ENCODE measurements around the gene FOXI2.

FOXI2 gene

DNA sequence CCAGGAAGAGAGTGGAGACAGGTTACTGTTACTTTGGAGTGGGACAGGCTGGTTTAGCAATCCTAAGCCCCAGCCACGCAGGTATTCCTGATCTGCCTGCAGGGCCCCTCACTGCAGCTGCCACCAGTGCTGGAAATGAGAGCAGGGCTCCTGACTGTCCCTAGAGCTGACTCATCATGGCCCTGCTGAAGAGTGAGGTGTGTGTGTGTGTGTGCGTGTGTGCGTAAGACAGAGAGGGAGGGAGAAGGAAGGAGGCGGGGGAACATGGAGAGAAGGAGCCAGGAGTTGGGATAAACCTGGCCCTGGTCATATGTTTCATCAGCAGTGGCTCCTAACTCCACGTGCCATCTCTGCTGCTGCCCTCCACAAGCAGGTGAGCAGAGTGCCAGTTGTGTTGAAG lies 3.6 kb downstream of the FOXI2 start:
- WGBS (ENCODE audit: insufficient coverage) = 100% methylated on average over 4 of the region's 5 CpGs
- Histone ChIP-seq H3K36me3 (ENCODE audit: control insufficient read depth in 4 of 4, insufficient read depth in 4 of 4, low read length in 3 of 4) (no peaks in the 10 kb centered on the region), H3K4me3 (ENCODE audit: control insufficient read depth in 1 of 7, extremely low read depth in 1 of 7, insufficient read depth in 4 of 7, low read depth in 2 of 7, low read length in 6 of 7) (no peak overlapping the region), H3K9me3 (ENCODE audit: control extremely low read depth in 1 of 5, control insufficient read depth in 4 of 5, insufficient read depth in 2 of 5, low read depth in 1 of 5, low read length in 4 of 5) (no peaks in the 10 kb centered on the region), H3K4me1 (ENCODE audit: control extremely low read depth in 1 of 4, control insufficient read depth in 4 of 4, insufficient read depth in 4 of 4, low read length in 3 of 4) (peaks cover 0 to 26% (median 16%) of the 10 kb centered on the region in 4 experiments), H3K27me3 (replicated peaks in 2 of 5; ENCODE audit: control insufficient read depth in 4 of 5, insufficient read depth in 5 of 5, low read length in 4 of 5) (peaks cover 0 to 35% (median 18%) of the 10 kb centered on the region in 5 experiments), H3K27ac (ENCODE audit: insufficient read depth in 1 of 2, low read depth in 1 of 2, low read length in 2 of 2, poor library complexity in 1 of 2, severe bottlenecking in 2 of 2) (no peak overlapping the region)
- POLR2A ChIA-PET = no interaction called here
- CTCF ChIA-PET = no interaction called here
- peak in 2 of 3 donors; percentile 16 to 25 for DNase-seq

DNA sequence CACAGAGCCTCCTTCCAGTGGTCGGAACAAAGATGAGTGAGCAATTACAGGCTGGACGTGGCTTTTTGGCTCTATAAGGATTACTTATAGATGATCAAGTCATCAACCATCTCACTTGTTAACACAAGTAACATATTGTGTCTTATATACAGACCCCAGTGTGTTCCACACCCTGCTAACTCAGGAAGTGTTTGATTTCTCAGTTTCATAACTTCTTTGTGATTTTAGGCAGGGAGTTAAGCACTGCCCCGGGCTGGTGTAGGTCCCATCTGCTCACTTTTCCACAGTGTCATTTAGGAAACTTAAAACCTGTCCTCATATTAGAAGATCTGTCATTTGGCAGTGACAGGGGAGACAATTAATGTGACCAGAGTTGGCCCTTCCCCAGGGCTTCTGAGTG lies 6.2 kb downstream of the FOXI2 start:
- H3K36me3 ChIP-seq (ENCODE audit: control insufficient read depth in 4 of 4, insufficient read depth in 4 of 4, low read length in 3 of 4) = no peaks in the 10 kb centered on the region
- no peaks in the 10 kb centered on the region for H3K9me3 ChIP-seq (ENCODE audit: control extremely low read depth in 1 of 5, control insufficient read depth in 4 of 5, insufficient read depth in 2 of 5, low read depth in 1 of 5, low read length in 4 of 5)
- peaks cover 0 to 13% (median 6%) of the 10 kb centered on the region in 5 experiments for H3K27me3 ChIP-seq (replicated peaks in 2 of 5; ENCODE audit: control insufficient read depth in 4 of 5, insufficient read depth in 5 of 5, low read length in 4 of 5)
- ChIA-PET POLR2A (no interaction called here), CTCF (no interaction called here)
- WGBS (ENCODE audit: insufficient coverage) = no CpG with 5 or more reads among the region's 3 CpGs
- H3K4me3 ChIP-seq (ENCODE audit: control insufficient read depth in 1 of 7, extremely low read depth in 1 of 7, insufficient read depth in 4 of 7, low read depth in 2 of 7, low read length in 6 of 7) = no peak overlapping the region
- H3K27ac ChIP-seq (ENCODE audit: insufficient read depth in 1 of 2, low read depth in 1 of 2, low read length in 2 of 2, poor library complexity in 1 of 2, severe bottlenecking in 2 of 2) = no peak overlapping the region
- peaks cover 0 to 1% (median under 1%) of the 10 kb centered on the region in 4 experiments for H3K4me1 ChIP-seq (ENCODE audit: control extremely low read depth in 1 of 4, control insufficient read depth in 4 of 4, insufficient read depth in 4 of 4, low read length in 3 of 4)
- no peak for DNase-seq

DNA sequence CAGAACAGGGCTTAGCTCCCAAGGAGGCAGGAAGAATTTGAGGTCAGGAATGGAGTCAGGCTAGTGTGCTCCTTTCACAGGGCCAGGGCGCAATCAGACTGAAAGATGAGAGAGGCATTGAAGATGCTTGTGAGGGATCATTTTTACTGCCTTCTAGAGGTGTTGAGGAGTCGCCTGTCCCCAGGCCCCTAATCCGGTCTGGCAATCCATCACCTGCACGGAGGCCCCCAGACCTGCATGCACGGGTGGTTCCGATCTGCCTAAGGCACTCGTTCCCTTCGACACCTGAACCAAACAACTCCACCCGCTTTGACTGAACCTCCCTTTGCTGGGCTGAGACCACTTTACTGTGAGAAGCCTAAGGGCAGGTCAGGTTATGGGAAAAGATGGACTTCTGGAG lies 8.0 kb downstream of the FOXI2 start:
- ChIA-PET CTCF (no interaction called here), POLR2A (no interaction called here)
- peaks cover 0 to 2% (median 1%) of the 10 kb centered on the region in 5 experiments for H3K9me3 ChIP-seq (ENCODE audit: control extremely low read depth in 1 of 5, control insufficient read depth in 4 of 5, insufficient read depth in 2 of 5, low read depth in 1 of 5, low read length in 4 of 5)
- no peak overlapping the region for H3K27ac ChIP-seq (ENCODE audit: insufficient read depth in 1 of 2, low read depth in 1 of 2, low read length in 2 of 2, poor library complexity in 1 of 2, severe bottlenecking in 2 of 2)
- no peaks in the 10 kb centered on the region for H3K4me1 ChIP-seq (ENCODE audit: control extremely low read depth in 1 of 4, control insufficient read depth in 4 of 4, insufficient read depth in 4 of 4, low read length in 3 of 4)
- H3K36me3 ChIP-seq (ENCODE audit: control insufficient read depth in 4 of 4, insufficient read depth in 4 of 4, low read length in 3 of 4) = no peaks in the 10 kb centered on the region
- 93% methylated on average over 9 of the region's 9 CpGs for WGBS (ENCODE audit: insufficient coverage)
- DNase-seq = no peak
- peaks cover 0 to 12% (median 0%) of the 10 kb centered on the region in 5 experiments for H3K27me3 ChIP-seq (replicated peaks in 2 of 5; ENCODE audit: control insufficient read depth in 4 of 5, insufficient read depth in 5 of 5, low read length in 4 of 5)
- no peak overlapping the region for H3K4me3 ChIP-seq (ENCODE audit: control insufficient read depth in 1 of 7, extremely low read depth in 1 of 7, insufficient read depth in 4 of 7, low read depth in 2 of 7, low read length in 6 of 7)

DNA sequence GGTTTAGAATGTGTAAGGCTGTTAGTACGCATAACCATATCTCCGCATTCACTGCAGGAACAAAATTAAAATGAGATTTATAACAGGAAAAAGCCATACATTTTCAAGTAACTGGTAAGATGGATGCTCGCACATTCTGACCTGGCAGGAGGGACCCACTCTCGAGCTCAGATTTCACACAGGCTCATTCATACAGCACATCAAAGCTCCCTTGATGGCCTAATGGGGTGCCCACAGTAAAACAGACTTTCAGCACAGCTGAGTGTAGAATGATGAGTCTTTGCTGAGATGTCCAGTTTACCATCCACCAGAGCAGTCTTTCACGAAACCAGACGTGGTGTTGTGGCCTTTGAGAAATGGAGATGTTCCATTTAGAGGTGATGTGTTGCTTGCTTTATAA lies 8.9 kb downstream of the FOXI2 start:
- H3K27ac ChIP-seq (ENCODE audit: insufficient read depth in 1 of 2, low read depth in 1 of 2, low read length in 2 of 2, poor library complexity in 1 of 2, severe bottlenecking in 2 of 2) = no peak overlapping the region
- CTCF ChIA-PET = no interaction called here
- no peak overlapping the region for H3K4me3 ChIP-seq (ENCODE audit: control insufficient read depth in 1 of 7, extremely low read depth in 1 of 7, insufficient read depth in 4 of 7, low read depth in 2 of 7, low read length in 6 of 7)
- POLR2A ChIA-PET = no interaction called here
- H3K4me1 ChIP-seq (ENCODE audit: control extremely low read depth in 1 of 4, control insufficient read depth in 4 of 4, insufficient read depth in 4 of 4, low read length in 3 of 4) = no peaks in the 10 kb centered on the region
- no peaks in the 10 kb centered on the region for H3K36me3 ChIP-seq (ENCODE audit: control insufficient read depth in 4 of 4, insufficient read depth in 4 of 4, low read length in 3 of 4)
- 100% methylated on average over 2 of the region's 6 CpGs for WGBS (ENCODE audit: insufficient coverage)
- DNase-seq = no peak
- peaks cover 0 to 2% (median 1%) of the 10 kb centered on the region in 5 experiments for H3K9me3 ChIP-seq (ENCODE audit: control extremely low read depth in 1 of 5, control insufficient read depth in 4 of 5, insufficient read depth in 2 of 5, low read depth in 1 of 5, low read length in 4 of 5)
- peaks cover 0 to 9% (median 0%) of the 10 kb centered on the region in 5 experiments for H3K27me3 ChIP-seq (replicated peaks in 2 of 5; ENCODE audit: control insufficient read depth in 4 of 5, insufficient read depth in 5 of 5, low read length in 4 of 5)

DNA sequence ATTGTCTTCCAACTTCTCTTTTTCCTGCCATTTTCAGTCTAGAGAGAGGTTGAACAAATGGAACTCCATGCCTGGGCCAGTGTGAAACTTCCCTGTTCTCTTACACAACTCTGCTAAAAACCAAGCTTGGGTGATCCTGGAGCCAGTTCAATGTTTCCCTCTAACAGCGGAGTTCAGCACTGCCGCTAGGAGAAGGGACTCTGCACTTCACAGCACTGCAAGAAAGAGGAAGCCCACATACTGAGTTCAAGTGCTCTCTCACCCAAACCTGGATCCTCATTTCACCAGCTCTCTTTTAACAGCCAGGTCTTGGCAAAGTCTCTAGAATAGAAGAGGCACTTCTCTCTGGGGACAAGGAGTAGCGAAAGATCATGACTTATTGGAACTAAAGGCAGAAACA lies 18.8 kb downstream of the FOXI2 start:
- Histone ChIP-seq H3K4me3 (ENCODE audit: control insufficient read depth in 1 of 7, extremely low read depth in 1 of 7, insufficient read depth in 4 of 7, low read depth in 2 of 7, low read length in 6 of 7) (no peak overlapping the region), H3K4me1 (ENCODE audit: control extremely low read depth in 1 of 4, control insufficient read depth in 4 of 4, insufficient read depth in 4 of 4, low read length in 3 of 4) (peaks cover 0 to 4% (median 0%) of the 10 kb centered on the region in 4 experiments), H3K36me3 (ENCODE audit: control insufficient read depth in 4 of 4, insufficient read depth in 4 of 4, low read length in 3 of 4) (no peaks in the 10 kb centered on the region), H3K9me3 (ENCODE audit: control extremely low read depth in 1 of 5, control insufficient read depth in 4 of 5, insufficient read depth in 2 of 5, low read depth in 1 of 5, low read length in 4 of 5) (no peaks in the 10 kb centered on the region), H3K27ac (ENCODE audit: insufficient read depth in 1 of 2, low read depth in 1 of 2, low read length in 2 of 2, poor library complexity in 1 of 2, severe bottlenecking in 2 of 2) (no peak overlapping the region), H3K27me3 (replicated peaks in 2 of 5; ENCODE audit: control insufficient read depth in 4 of 5, insufficient read depth in 5 of 5, low read length in 4 of 5) (peaks cover 0 to 5% (median 0%) of the 10 kb centered on the region in 5 experiments)
- CTCF ChIA-PET = interaction anchor here (2.8 kb wide), 1 partner anchor 58 kb away, joined by 17 read pairs; no protein-coding TSS in a partner anchor
- WGBS (ENCODE audit: insufficient coverage) = 6% methylated on average over 2 of the region's 3 CpGs
- POLR2A ChIA-PET = no interaction called here
- peak; percentile 31 to 57 (median 54) for DNase-seq

DNA sequence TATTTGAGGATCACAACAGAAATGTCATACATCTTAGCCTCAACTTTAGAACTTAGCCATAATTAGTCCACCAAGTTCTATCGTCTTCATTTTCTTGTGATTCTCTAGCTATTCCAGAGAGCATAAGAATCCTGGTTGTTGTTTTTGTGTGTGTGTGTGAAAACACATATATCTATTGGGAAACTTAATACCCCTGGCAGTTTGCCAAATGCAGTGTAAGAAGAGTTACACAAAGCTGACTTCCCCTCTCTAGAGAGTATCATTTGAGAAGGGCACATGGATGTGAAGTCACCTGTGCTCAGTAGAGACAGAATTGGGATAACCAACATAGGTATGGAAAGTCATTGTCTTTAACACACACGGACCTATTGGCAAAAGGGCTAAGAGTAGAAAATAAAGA lies 19.3 kb downstream of the FOXI2 start:
- Histone ChIP-seq H3K36me3 (ENCODE audit: control insufficient read depth in 4 of 4, insufficient read depth in 4 of 4, low read length in 3 of 4) (no peaks in the 10 kb centered on the region), H3K4me3 (ENCODE audit: control insufficient read depth in 1 of 7, extremely low read depth in 1 of 7, insufficient read depth in 4 of 7, low read depth in 2 of 7, low read length in 6 of 7) (no peak overlapping the region), H3K27me3 (replicated peaks in 2 of 5; ENCODE audit: control insufficient read depth in 4 of 5, insufficient read depth in 5 of 5, low read length in 4 of 5) (peaks cover 0 to 5% (median 0%) of the 10 kb centered on the region in 5 experiments), H3K9me3 (ENCODE audit: control extremely low read depth in 1 of 5, control insufficient read depth in 4 of 5, insufficient read depth in 2 of 5, low read depth in 1 of 5, low read length in 4 of 5) (no peaks in the 10 kb centered on the region), H3K27ac (ENCODE audit: insufficient read depth in 1 of 2, low read depth in 1 of 2, low read length in 2 of 2, poor library complexity in 1 of 2, severe bottlenecking in 2 of 2) (no peak overlapping the region), H3K4me1 (ENCODE audit: control extremely low read depth in 1 of 4, control insufficient read depth in 4 of 4, insufficient read depth in 4 of 4, low read length in 3 of 4) (peaks cover 0 to 4% (median 0%) of the 10 kb centered on the region in 4 experiments)
- no peak for DNase-seq
- ChIA-PET POLR2A (no interaction called here), CTCF (interaction anchor here (2.8 kb wide), 1 partner anchor 57 kb away, joined by 17 read pairs; no protein-coding TSS in a partner anchor)
- no CpG with 5 or more reads among the region's 2 CpGs for WGBS (ENCODE audit: insufficient coverage)

DNA sequence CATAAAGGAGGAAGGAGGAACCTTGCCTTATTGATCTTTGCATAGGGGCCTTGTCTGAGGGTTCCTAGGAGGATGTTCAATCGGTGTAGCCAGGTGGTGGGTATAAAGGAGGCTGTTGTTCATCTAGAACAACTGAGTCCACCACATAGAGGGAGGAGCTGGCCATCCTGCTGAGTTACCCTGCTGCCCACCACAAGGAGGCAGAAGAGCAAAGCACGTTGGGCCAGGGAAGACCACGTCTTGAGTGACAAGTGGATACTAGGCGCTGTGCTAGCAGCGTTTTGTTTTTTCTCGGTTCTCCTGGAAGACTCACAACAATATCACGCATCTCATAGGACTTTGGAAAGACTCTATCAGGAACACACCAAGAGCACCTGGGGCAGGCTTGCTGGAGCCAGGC lies 20.0 kb downstream of the FOXI2 start:
- no peak overlapping the region for H3K4me3 ChIP-seq (ENCODE audit: control insufficient read depth in 1 of 7, extremely low read depth in 1 of 7, insufficient read depth in 4 of 7, low read depth in 2 of 7, low read length in 6 of 7)
- no peak overlapping the region for H3K27ac ChIP-seq (ENCODE audit: insufficient read depth in 1 of 2, low read depth in 1 of 2, low read length in 2 of 2, poor library complexity in 1 of 2, severe bottlenecking in 2 of 2)
- H3K9me3 ChIP-seq (ENCODE audit: control extremely low read depth in 1 of 5, control insufficient read depth in 4 of 5, insufficient read depth in 2 of 5, low read depth in 1 of 5, low read length in 4 of 5) = peaks cover 0 to 3% (median 1%) of the 10 kb centered on the region in 5 experiments
- 92% methylated on average over 6 of the region's 7 CpGs for WGBS (ENCODE audit: insufficient coverage)
- peaks cover 0 to 5% (median 0%) of the 10 kb centered on the region in 5 experiments for H3K27me3 ChIP-seq (replicated peaks in 2 of 5; ENCODE audit: control insufficient read depth in 4 of 5, insufficient read depth in 5 of 5, low read length in 4 of 5)
- DNase-seq = no peak
- POLR2A ChIA-PET = no interaction called here
- H3K36me3 ChIP-seq (ENCODE audit: control insufficient read depth in 4 of 4, insufficient read depth in 4 of 4, low read length in 3 of 4) = no peaks in the 10 kb centered on the region
- H3K4me1 ChIP-seq (ENCODE audit: control extremely low read depth in 1 of 4, control insufficient read depth in 4 of 4, insufficient read depth in 4 of 4, low read length in 3 of 4) = peaks cover 0 to 4% (median 0%) of the 10 kb centered on the region in 4 experiments
- CTCF ChIA-PET = interaction anchor here (1.6 to 2.8 kb wide), 2 partner anchors 55 to 57 kb away, joined by 3 to 17 read pairs; no protein-coding TSS in a partner anchor
